ENCODE results near the gene BRD7.

The BRD7 gene

DNA sequence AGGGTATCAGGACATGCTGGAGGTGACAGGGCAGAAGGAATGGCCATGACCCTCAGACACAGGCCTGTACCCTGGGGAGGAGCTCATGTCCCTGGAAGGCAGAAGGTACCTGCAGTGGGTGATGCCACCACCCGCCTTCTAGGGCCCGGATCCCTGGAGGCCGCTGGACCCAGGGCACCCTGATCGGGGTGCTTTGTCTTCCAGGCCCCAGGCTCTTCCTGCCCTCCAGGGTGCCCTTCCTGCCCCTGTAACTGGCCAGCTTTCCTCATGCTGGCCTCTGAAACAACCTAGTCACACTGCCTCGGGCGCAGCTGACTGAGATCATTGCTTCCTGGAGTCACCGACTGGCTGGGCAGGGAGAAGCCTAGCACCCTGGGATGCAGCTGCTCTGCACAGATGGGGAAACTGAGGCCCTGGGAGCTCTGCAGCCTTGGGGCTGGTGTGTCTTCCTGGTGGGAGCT lies 96.6 kb downstream of the BRD7 start:
- no peaks in the 10 kb centered on the region for H3K4me1 ChIP-seq
- H3K4me3 ChIP-seq (ENCODE audit: low read depth, low read length) = no peak overlapping the region
- H3K79me2 ChIP-seq = no peaks in the 10 kb centered on the region
- no peak overlapping the region for H3K27ac ChIP-seq
- no peak overlapping the region for H3K4me2 ChIP-seq (ENCODE audit: low read length)
- no peak overlapping the region for H3K9ac ChIP-seq
- no peak overlapping the region for H2AFZ ChIP-seq
- no peaks in the 10 kb centered on the region for H3K36me3 ChIP-seq (ENCODE audit: control insufficient read depth, insufficient read depth, low read length)
- TF ChIP-seq, protein P1, sequence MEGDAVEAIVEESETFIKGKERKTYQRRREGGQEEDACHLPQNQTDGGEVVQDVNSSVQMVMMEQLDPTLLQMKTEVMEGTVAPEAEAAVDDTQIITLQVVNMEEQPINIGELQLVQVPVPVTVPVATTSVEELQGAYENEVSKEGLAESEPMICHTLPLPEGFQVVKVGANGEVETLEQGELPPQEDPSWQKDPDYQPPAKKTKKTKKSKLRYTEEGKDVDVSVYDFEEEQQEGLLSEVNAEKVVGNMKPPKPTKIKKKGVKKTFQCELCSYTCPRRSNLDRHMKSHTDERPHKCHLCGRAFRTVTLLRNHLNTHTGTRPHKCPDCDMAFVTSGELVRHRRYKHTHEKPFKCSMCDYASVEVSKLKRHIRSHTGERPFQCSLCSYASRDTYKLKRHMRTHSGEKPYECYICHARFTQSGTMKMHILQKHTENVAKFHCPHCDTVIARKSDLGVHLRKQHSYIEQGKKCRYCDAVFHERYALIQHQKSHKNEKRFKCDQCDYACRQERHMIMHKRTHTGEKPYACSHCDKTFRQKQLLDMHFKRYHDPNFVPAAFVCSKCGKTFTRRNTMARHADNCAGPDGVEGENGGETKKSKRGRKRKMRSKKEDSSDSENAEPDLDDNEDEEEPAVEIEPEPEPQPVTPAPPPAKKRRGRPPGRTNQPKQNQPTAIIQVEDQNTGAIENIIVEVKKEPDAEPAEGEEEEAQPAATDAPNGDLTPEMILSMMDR (IDR thresholded peaks at IDR 0.05) = no peak
- no peaks in the 10 kb centered on the region for H3K27me3 ChIP-seq (ENCODE audit: control insufficient read depth, insufficient read depth, low read length)
- H3K9me3 ChIP-seq (ENCODE audit: control insufficient read depth, low read length) = no peaks in the 10 kb centered on the region

DNA sequence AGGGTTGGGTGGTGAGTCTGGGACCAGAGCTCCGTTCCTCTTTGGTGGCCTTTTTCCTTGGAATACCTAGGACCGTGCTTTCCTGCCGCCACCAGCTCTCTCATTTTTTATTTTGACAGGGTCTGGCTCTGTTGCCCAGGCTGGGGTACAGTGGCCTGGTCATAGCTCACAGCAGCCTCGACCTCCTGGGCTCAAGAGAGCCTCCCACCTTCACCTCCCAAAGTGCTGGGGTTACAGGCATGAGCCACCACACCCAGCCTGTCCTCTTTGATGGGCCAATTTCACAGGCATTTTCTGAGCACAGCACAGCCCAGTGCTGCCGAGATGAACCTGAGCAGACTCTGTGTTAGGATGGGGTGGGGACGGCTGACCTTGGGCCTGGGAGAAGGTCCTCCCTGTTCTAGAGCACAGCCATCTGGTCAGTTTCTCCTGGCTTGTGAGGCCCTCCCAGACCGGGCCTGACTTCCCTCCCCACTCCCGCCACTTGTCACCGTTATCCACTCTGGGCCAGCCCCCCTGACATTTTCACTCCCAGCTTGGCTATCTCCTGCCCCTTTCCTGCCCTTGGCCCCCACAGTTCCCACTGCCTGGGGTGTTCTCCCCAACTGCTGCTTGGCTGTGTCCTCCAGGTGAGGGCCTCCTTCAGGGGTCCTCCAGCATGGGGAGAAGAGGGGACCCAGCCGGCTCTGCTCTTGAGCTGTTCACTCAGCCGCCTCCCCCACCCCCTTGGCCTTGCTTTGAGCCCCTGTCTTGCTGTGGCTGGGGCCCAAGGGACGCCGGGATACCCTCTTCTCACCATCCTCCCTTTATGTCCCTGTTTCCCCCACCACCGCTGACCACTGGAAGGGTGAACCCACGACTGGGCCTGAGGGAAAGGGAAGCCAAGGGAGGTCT lies 97.4 kb downstream of the BRD7 start:
- Histone ChIP-seq H3K36me3 (ENCODE audit: control insufficient read depth, insufficient read depth, low read length) (no peaks in the 10 kb centered on the region), H3K4me1 (no peaks in the 10 kb centered on the region), H3K27ac (no peak overlapping the region), H3K9ac (no peak overlapping the region), H3K79me2 (no peaks in the 10 kb centered on the region), H3K27me3 (ENCODE audit: control insufficient read depth, insufficient read depth, low read length) (no peaks in the 10 kb centered on the region), H3K4me2 (ENCODE audit: low read length) (no peak overlapping the region), H2AFZ (no peak overlapping the region), H3K4me3 (ENCODE audit: low read depth, low read length) (no peak overlapping the region), H3K9me3 (ENCODE audit: control insufficient read depth, low read length) (no peaks in the 10 kb centered on the region)
- TF ChIP-seq, protein P1 (IDR thresholded peaks at IDR 0.05) = no peak

DNA sequence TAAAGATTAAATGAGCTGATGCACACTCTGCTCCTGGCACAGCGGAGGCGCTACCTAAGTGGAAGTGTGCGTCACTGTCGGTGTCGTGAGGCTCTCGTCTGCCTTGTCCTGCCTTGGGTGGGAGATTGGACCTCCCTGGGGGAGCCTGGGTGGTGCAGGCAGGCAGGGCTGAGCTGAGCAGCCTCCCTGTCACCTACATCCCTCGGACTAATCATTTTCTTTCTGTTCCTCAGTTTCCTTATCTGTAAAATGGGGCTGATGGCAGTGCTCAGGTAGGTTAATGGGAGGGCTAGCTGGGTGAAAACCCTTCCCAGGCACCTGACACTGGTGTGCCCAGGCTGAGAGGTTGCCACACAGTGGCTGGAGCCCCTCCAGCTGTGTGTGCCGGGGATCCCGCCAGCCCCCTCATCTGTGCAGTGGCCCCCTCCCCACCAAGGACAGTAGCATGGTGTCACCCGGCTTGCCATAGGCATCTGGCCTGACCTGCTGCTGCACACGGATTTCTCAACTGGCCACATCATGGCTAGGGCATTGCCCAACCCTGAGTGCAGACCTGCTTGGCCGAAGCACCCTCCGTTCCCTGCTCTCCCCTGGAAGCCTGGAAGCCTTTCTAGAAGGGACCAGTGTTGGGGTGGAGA lies 98.2 kb downstream of the BRD7 start:
- TF ChIP-seq, protein P1 (IDR thresholded peaks at IDR 0.05) = no peak
- H3K4me2 ChIP-seq (ENCODE audit: low read length) = no peak overlapping the region
- no peaks in the 10 kb centered on the region for H3K79me2 ChIP-seq
- no peaks in the 10 kb centered on the region for H3K4me1 ChIP-seq
- H3K36me3 ChIP-seq (ENCODE audit: control insufficient read depth, insufficient read depth, low read length) = no peaks in the 10 kb centered on the region
- no peak overlapping the region for H3K4me3 ChIP-seq (ENCODE audit: low read depth, low read length)
- no peaks in the 10 kb centered on the region for H3K27me3 ChIP-seq (ENCODE audit: control insufficient read depth, insufficient read depth, low read length)
- H3K27ac ChIP-seq = no peak overlapping the region
- H3K9ac ChIP-seq = no peak overlapping the region
- H2AFZ ChIP-seq = no peak overlapping the region
- H3K9me3 ChIP-seq (ENCODE audit: control insufficient read depth, low read length) = no peaks in the 10 kb centered on the region

DNA sequence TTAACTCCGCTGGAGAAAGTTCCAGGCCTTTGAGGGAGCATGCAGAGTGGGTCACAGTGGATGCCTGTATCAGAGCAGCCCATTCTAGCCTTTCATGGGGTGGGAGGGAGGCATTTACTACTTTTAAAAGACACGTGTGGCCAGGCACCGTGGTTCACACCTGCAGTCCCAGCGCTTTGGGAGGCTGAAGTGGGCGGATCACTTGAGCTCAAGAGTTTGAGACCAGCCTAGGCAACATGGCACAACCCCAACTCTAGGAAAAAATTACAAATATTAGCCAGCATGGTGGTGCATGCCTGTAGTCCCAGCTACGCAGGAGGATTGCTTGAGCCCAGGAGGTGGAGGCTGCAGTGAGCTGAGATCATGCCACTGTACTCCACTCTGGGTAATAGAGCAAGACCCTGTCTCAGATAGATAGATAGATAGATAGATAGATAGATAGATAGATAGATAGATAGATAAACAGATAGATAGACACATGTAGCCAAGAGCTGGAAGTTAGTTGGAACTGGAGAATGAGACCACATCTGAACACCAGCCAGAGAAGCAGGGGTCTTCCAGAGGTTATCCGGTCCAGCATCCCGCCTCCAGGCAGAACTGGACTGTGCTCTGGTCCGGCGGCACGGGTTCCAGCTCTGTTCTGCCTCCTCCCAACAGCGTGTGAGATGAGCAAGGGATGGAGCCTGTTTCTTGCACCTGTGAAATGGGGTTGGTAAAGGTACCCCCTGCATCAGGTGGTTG lies 98.8 kb downstream of the BRD7 start:
- Histone ChIP-seq H2AFZ (no peak overlapping the region), H3K27ac (no peak overlapping the region), H3K36me3 (ENCODE audit: control insufficient read depth, insufficient read depth, low read length) (no peaks in the 10 kb centered on the region), H3K9me3 (ENCODE audit: control insufficient read depth, low read length) (no peaks in the 10 kb centered on the region), H3K27me3 (ENCODE audit: control insufficient read depth, insufficient read depth, low read length) (no peaks in the 10 kb centered on the region), H3K4me1 (no peaks in the 10 kb centered on the region), H3K79me2 (no peaks in the 10 kb centered on the region), H3K4me2 (ENCODE audit: low read length) (no peak overlapping the region), H3K4me3 (ENCODE audit: low read depth, low read length) (no peak overlapping the region), H3K9ac (no peak overlapping the region)
- TF ChIP-seq, protein P1 (IDR thresholded peaks at IDR 0.05) = no peak
